Spleen (tissue), 11 donors: ENCODE measurements around the gene CCDC194. TPM values are rescaled to one million over a fixed set of nuclear protein-coding genes. Genes with fewer than 3 reads are reported as not detected.
A peak's percentile ranks its signal among the peaks of the same experiment; 100 is the strongest.

Experiments
- DNase-seq: peaks from one replicate; pipeline ENCODE4 v3.0.0-alpha.2; 2020
- H3K27ac ChIP-seq, 8 donors: fragments of 200-600 bp; sonication (generic) in 7 of 8; 1 replicate in 4 of 8; 2 replicates in 4 of 8; pipeline versions ENCODE4 v1.5.0 to v1.8.0; 2016 to 2021; ENCODE audit warnings: inconsistent platforms in 4 of 8, mild to moderate bottlenecking in 4 of 8, moderate library complexity in 1 of 8
- H3K27me3 ChIP-seq, 7 donors: fragments of 200-600 bp; sonication (generic) in 6 of 7; replicated peaks in 1 of 7; 1 replicate in 4 of 7; 2 replicates in 3 of 7; pipeline versions ENCODE4 v1.5.0 to v1.8.0; 2016 to 2021; ENCODE audit warnings: inconsistent platforms in 3 of 7, mild to moderate bottlenecking in 1 of 7
- H3K36me3 ChIP-seq, 6 donors: fragments of 200-600 bp; sonication (generic) in 5 of 6; 1 replicate in 4 of 6; 2 replicates in 2 of 6; pipeline versions ENCODE4 v1.5.0 to v1.8.0; 2016 to 2021; ENCODE audit warnings: inconsistent platforms in 2 of 6
- H3K4me1 ChIP-seq, 6 donors: fragments of 200-600 bp; sonication (generic) in 5 of 6; 1 replicate in 3 of 6; 2 replicates in 3 of 6; pipeline versions ENCODE4 v1.5.0 to v1.8.0; 2016 to 2021; ENCODE audit warnings: inconsistent platforms in 3 of 6
- H3K4me3 ChIP-seq, 8 donors: fragments of 200-600 bp; sonication (generic) in 7 of 8; 1 replicate in 4 of 8; 2 replicates in 4 of 8; pipeline versions ENCODE4 v1.5.0 to v1.8.0; 2016 to 2021; ENCODE audit warnings: inconsistent platforms in 4 of 8, mild to moderate bottlenecking in 4 of 8, moderate library complexity in 2 of 8
- H3K9me3 ChIP-seq, 8 donors: fragments of 200-600 bp; sonication (generic) in 7 of 8; 1 replicate in 4 of 8; 2 replicates in 4 of 8; pipeline versions ENCODE4 v1.5.0 to v1.8.0; 2016 to 2021; ENCODE audit warnings: inconsistent platforms in 4 of 8
- POLR2A ChIP-seq, 3 donors: fragments of 450-650 bp; IDR thresholded peaks; one replicate each; pipeline ENCODE4 v1.5.1; 2017; ENCODE audit warnings: antibody characterized with exemption in 3 of 3, mild to moderate bottlenecking in 1 of 3
- POLR2AphosphoS5 ChIP-seq, 3 donors: sonication (generic); formaldehyde crosslinking; IDR thresholded peaks; one replicate each; pipeline ENCODE4 v1.5.1; 2017; ENCODE audit warnings: antibody characterized with exemption in 3 of 3
- WGBS, 5 donors: extraction: QIAGEN DNeasy Blood & Tissue Kit in 3 of 5; methylation state at CpG; one replicate each; pipeline versions ENCODE4 v1.1.5 to v1.1.7; 2013 to 2018; 5-methylcytosine and 5-hydroxymethylcytosine counted together
- intact Hi-C: fragments of 100-400 bp; cut with DNase I; formaldehyde crosslinking; loops from one replicate; pipeline ENCODE4 v1.15.0; 2023; ENCODE audit warnings: low total_unique reads
- polyA plus RNA-seq, 3 donors: library from polyadenylated mRNA; stranded (reverse); fragments of 200-250 nt; gene quantifications; one replicate each; pipeline ENCODE4 v1.2.1, GENCODE V29; 2013
- total RNA-seq, 7 donors: library from RNA; depleted of rRNA in 3 of 7; stranded (reverse); fragments of >200 nt in 3 of 7; fragmentation: NEBNext Ultra II Directional in 4 of 7; extraction: Animal tissue kit (Norgen Biotek cat#: 25700) in 4 of 7; gene quantifications; one replicate each; pipeline versions ENCODE4 v1.1.0 to v1.2.1, GENCODE V29; 2016 to 2021
- TF ChIP-seq, protein P1 (sequence below), 11 experiments: fragments of 200-600 bp in 7 of 11; fragments of 450-650 bp in 4 of 11; sonication (generic) in 4 of 11; IDR thresholded peaks in 8 of 11; conservative IDR thresholded peaks in 3 of 11; 1 replicate in 7 of 11; 2 replicates in 4 of 11; pipeline versions ENCODE4 v1.4.0 to v1.8.0; 2016 to 2021; ENCODE audit warnings: antibody characterized with exemption in 11 of 11, inconsistent platforms in 4 of 11, mild to moderate bottlenecking in 1 of 11
- donor health status: healthy with polysubstance abuse.
- donor health status: DM: no; HTN: no; CAD: no; lungs with moderate emphysema.
- donor health status: DM: no; HTN: no; CAD: no.
- donor health status: Bipolar disorder and iron deficiency.
- donor health status: healthy.
- donor health status: DM: no; HTN: no; CAD: no.
- donor health status: DM: yes; HTN: yes; CAD: no.

Gene CCDC194
- total and polyA plus RNA-seq, 10 donors, result 0.13 to 2.2 (median 1.4) TPM; not detected in 1

DNA sequence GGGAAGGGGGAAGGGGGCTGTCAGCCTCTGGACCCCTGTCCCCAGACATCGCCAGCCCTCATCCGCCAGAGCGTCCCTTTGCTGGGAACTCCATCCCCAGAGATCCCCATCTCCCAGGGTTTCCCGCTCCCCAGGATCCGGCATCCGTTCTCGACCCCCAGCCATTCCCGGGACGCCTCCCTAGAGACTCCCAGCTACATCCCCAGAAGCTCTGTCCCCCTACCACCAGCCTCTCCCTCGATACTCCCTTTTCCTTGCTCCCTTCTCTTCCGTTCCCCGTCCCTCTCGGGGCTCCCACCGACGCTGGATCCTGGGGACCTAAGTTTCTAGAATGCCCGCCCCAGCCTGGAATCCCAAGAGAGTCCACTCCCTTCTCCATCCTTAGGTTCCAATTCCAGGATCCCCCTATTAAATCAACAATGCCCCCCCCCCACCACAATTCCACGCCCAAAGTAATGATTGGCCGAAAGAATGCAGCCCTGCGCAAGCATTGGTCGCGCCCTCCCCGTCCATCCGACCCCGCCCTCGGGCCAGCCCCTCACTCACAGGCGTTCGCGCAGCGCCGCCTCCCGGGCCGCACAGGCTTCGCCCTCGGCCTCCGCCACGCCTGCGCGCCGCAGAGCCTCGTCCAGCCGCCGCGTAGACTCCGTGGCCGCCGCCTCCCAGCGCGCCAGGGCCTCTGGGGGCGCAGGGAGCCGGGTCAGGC, 3.2 kb downstream of the CCDC194 start:
- peaks cover 0 to 29% (median 0%) of the 10 kb centered on the region in 7 donors for H3K27me3 ChIP-seq
- H3K4me1 ChIP-seq, result peaks cover 12 to 57% (median 49%) of the 10 kb centered on the region in 6 donors
- 1% methylated on average over 41 to 50 of the region's 50 CpGs for WGBS, 5 donors
- DNase-seq, result peak; percentile 96
- peak overlapping the region in 5 of 8 donors; percentile 46 to 67 (median 61) for H3K27ac ChIP-seq
- TF ChIP-seq POLR2A (IDR thresholded peaks at IDR 0.05) (no peak), POLR2AphosphoS5 (IDR thresholded peaks at IDR 0.05) (peak; percentile 65 to 81 (median 79))
- TF ChIP-seq, protein P1, sequence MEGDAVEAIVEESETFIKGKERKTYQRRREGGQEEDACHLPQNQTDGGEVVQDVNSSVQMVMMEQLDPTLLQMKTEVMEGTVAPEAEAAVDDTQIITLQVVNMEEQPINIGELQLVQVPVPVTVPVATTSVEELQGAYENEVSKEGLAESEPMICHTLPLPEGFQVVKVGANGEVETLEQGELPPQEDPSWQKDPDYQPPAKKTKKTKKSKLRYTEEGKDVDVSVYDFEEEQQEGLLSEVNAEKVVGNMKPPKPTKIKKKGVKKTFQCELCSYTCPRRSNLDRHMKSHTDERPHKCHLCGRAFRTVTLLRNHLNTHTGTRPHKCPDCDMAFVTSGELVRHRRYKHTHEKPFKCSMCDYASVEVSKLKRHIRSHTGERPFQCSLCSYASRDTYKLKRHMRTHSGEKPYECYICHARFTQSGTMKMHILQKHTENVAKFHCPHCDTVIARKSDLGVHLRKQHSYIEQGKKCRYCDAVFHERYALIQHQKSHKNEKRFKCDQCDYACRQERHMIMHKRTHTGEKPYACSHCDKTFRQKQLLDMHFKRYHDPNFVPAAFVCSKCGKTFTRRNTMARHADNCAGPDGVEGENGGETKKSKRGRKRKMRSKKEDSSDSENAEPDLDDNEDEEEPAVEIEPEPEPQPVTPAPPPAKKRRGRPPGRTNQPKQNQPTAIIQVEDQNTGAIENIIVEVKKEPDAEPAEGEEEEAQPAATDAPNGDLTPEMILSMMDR (IDR thresholded peaks at IDR 0.05 in 8 of 11, conservative IDR thresholded peaks at IDR 0.05 in 3 of 11), result peak; percentile 45 to 93 (median 88)
- peak overlapping the region; percentile 32 to 78 (median 47) for H3K4me3 ChIP-seq
- H3K9me3 ChIP-seq, result peaks cover 0 to 10% (median 2%) of the 10 kb centered on the region in 8 donors
- intact Hi-C loops, result no loop called here
- H3K36me3 ChIP-seq, result no peaks in the 10 kb centered on the region

DNA sequence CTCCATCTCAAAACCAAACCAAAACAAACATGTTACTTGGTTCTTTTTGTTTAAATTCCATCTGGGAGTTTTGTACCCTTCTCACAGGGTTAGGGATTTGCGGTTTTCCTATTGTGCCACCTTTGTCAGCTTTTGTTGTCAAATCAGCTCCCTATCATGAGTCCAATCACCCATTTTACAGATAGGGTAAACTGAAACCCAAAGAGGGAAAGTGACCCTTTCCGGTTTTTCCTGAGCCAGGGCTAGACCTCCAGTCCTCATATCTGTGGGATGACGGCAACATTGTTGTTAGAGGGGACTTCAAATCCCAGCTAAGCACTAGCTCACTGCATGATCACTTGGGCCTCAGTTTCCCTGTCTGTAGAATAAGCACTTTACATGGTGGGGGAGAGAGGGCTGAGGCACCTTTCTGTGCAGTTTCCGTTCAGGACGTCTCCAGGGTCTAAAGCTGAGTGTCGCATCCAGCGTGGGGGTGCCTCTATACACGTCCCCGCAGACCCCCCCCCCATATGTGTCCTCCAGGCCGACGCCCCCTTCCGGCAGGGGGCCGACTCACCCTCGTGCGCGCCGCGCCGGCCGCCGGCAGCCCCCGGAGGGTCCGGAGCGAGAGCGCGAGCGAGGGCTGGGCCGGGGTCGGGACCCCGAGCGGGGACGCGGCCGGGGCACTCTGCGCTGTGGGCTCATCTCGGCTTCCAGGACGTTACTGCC, 3.9 kb downstream of the CCDC194 start:
- Histone ChIP-seq H3K4me1 (peaks cover 9 to 55% (median 48%) of the 10 kb centered on the region in 6 donors), H3K9me3 (peaks cover 0 to 10% (median 2%) of the 10 kb centered on the region in 8 donors), H3K4me3 (peak overlapping the region; percentile 32 to 78 (median 47)), H3K27ac (peak overlapping the region in 5 of 8 donors; percentile 33 to 61 (median 49)), H3K36me3 (no peaks in the 10 kb centered on the region), H3K27me3 (peaks cover 0 to 29% (median 0%) of the 10 kb centered on the region in 7 donors)
- WGBS, 5 donors, result 8 to 37% (median 9%) methylated on average over 7 to 37 of the region's 37 CpGs
- no peak for DNase-seq
- TF ChIP-seq, protein P1 (IDR thresholded peaks at IDR 0.05 in 8 of 11, conservative IDR thresholded peaks at IDR 0.05 in 3 of 11), result no peak
- TF ChIP-seq POLR2A (IDR thresholded peaks at IDR 0.05), result no peak
- no peak for TF ChIP-seq POLR2AphosphoS5 (IDR thresholded peaks at IDR 0.05)
- intact Hi-C loops, result loop anchor here (5.0 kb wide), 2 partner anchors 43 to 98 kb away; no protein-coding TSS in a partner anchor

DNA sequence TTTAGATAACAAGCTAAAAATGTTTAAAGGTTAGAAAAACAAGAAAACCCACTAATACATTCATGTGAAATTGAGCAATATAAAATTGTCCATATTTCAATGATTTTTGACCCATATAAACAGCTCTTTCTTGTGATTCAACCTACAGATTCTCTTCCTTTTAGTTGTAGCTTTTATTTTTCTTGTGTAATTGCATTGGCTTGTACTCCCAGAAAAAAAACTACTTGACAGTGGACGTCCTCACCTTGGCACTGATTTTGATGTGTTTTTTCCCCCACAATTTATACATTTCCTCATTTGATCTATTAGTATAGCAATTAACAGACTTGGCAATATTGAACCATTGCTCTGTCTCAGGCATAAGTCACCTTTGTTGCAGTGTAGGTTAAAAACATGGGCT, 4.7 kb downstream of the CCDC194 start:
- Histone ChIP-seq H3K4me1 (peaks cover 4 to 46% (median 39%) of the 10 kb centered on the region in 6 donors), H3K4me3 (no peak overlapping the region), H3K9me3 (peaks cover 0 to 10% (median 2%) of the 10 kb centered on the region in 8 donors), H3K27me3 (peaks cover 0 to 29% (median 0%) of the 10 kb centered on the region in 7 donors), H3K27ac (no peak overlapping the region), H3K36me3 (no peaks in the 10 kb centered on the region)
- TF ChIP-seq POLR2AphosphoS5 (IDR thresholded peaks at IDR 0.05), result no peak
- no peak for TF ChIP-seq POLR2A (IDR thresholded peaks at IDR 0.05)
- TF ChIP-seq, protein P1 (IDR thresholded peaks at IDR 0.05 in 8 of 11, conservative IDR thresholded peaks at IDR 0.05 in 3 of 11), result no peak
- WGBS, 5 donors, result 55 to 80% (median 74%) methylated on average over 1 of the region's 1 CpG
- no peak for DNase-seq
- intact Hi-C loops, result loop anchor here (5.0 kb wide), 2 partner anchors 42 to 97 kb away; no protein-coding TSS in a partner anchor
